NCI-H2227 (cell line): ENCODE data around the gene PARP9.

ENCODE experiments used
- DNase-seq: peaks from one replicate; lab custom pipeline; 2025; ENCODE audit not compliant: unreplicated experiment; lab: John Stamatoyannopoulos, UW

The PARP9 gene

DNA sequence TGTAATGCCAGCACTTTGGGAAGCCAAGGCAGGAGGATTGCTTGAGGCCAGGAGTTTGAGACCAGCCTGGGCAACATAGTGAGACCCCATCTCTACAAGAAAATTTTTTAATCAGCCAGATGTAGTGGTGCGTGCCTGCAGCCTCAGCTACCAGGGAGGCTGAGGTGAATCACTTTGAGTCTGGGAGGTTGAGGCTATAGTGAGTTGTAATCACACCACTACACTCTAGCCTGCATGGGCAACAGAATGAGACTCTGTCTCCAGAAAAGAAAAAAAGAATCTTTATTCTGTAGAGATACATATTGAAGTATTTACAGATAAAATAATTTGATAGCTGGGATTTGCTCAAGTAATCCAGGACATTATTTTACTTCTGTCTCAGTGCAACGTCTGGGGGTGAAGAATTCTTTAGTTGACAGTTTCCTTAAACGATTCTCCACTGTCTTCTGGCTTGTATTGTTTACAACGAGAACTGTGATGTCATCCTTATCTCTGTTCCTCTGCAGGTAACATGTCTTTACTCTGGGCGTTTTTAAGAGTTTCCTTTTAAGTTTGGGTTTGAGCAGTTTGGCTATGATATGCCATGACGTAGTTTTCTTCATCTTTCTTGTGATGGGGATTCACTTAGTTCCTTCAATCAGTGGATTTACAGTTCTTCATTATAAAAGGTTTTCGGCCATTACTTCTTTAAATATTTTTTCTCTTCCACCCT is 75.7 kb downstream of the PARP9 start:
- no peak for DNase-seq

- no peak for DNase-seq
Observed at GRCh38 chr3:122484985-122485384, 79.1 kb downstream of the PARP9 start.

DNA sequence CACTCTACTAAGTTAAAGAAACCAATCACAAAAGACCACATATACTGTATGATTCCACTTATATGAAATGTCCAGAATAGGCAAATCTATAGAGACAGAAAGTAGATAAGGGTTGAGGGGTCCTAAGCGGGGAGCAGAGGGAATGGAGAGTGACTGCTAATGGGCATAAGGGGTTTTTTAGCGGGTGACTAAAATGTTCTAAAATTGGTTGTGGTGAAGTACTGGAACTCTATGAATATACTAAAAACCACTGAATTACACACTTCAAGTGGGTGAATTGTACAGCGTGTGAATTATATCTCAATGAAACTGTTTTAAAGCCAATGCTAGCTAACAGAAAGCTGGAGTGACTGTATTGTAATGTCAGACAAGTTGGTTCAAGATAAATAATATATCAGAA is 82.7 kb downstream of the PARP9 start:
- DNase-seq, result no peak
